HS-5 (cell line): ENCODE measurements around the gene TPM4.
"Not testable (repeated sequence)": the region's sequence is repeated elsewhere in the genome, so short reads cannot be mapped to it uniquely, and the experiment has no call there.

Experiments used
- DNase-seq: peaks from one replicate; pipeline ENCODE4 v3.0.0-alpha.2; 2012; ENCODE audit warnings: low read depth

Gene TPM4

DNA sequence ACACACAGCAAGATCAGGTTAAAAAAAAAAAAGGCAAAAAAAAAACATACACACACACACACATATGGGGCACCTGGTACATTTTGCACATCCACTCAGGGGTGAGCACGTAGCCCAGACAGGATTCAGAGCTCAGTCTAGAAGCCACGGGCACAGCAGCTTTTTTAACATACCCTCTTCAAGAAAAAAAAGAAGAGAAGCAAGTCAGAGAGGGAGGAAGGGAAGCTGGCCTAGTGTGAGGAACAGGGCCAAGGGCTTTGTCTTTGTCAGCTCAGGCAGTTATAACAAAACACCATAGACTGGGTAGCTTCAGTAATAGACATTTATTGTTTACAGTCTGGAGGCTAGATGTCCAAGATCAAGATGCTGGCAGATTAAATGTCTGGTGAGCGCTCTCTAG, 2.3 kb upstream of the TPM4 start:
- no peak for DNase-seq

DNA sequence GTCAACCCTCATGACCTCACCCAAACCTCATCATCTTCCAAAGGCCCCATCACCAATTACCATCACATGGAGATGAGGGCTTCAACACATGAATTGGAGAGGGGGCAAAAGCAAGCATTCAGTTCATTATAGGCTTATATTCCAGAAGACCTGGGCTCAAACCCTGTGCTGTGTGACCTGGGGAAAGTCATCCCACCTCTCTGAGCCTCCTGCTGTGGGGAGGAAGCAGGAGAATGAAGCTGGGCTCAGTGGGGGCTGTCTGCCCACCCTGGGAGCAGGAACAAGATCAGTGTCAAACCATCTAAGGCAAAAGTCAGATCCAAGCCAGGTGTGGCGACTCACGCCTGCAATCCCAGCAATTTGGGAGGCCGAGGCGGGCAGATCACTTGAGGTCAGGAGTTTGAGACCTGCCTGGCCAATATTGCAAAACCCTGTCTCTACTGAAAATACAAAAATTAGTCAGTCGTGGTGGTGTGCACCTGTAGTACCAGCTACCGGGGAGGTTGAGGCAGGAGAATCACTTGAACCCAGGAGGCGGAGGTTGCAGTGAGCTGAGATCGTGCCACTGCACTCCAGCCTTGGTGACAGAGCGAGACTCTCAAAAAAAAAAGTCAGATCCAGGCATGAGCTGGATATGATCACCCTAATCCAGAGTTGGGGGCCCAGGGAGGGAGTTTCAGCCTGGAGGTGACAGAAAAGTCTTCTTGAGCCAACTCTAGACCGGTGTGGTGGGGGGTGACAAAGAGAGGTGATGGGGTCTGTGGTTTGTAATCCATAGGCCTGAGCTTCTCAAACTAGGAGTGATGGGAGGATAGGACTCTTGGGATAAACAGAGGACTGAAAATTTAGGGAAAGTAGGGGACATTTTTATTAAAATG, 1.6 kb upstream of the TPM4 start:
- no peak for DNase-seq

DNA sequence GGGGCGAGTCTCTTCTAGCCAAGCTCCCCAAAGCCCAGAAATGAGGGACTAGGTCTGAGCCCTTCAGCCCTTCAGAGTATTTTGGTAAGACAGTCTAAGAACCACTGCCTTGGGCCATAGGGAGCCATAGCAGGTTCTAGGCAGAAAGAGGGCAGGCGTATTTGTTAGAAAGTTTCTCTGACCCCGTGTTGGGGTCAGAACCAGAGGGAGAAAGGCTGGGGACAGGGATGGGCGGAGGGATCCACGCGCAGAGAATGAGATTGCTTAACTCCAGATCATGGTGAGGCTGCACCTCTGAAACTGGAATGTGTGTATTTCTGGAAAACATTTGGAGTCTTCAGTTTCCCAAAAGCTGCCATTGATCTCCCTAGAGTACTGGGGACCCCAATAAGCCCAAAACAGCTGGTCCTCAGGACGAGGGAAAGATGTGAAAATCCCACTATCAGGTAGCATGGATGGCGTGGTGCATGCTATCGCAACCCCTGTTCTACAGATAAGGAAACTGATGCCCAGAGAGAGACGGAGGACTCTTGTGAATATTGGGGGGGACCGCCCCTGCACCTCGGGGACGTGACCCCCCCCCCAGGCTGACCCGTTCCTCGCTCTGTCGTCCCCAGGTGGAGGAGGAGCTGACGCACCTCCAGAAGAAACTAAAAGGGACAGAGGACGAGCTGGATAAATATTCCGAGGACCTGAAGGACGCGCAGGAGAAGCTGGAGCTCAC, 703 bp upstream of the TPM4 start:
- DNase-seq, result no peak

DNA sequence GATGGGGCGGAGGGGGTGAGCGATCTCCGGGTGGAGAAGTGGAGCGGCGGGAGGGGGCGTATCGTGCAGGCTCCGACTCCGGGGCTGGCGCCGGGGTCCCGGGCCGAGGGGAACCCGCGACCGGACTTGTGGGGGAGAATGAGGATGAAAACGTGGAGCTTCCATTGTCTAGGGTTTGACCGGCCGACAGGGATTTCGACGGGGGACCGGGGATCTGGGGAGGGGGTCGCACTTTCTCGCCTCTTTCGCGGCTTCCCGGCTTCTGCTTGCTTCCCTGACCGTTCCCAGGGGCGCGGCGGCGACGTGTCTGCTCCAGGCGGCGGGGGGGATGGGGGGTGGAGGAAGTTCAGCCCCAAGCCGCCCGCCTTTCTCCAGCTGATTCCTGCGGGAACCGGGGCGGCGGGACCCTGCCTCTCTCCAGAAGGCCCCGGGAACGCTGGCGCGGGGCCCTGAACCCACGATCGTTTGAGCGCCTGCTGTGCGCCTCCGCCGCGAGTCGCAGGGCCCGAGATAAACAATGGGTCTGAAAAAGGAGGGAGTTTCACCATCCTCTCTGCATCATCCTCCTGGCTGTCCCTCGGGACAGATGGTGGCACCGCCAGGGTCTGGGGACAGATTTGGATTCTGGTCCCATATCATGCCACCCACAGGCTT, 790 bp downstream of the TPM4 start:
- no peak for DNase-seq

DNA sequence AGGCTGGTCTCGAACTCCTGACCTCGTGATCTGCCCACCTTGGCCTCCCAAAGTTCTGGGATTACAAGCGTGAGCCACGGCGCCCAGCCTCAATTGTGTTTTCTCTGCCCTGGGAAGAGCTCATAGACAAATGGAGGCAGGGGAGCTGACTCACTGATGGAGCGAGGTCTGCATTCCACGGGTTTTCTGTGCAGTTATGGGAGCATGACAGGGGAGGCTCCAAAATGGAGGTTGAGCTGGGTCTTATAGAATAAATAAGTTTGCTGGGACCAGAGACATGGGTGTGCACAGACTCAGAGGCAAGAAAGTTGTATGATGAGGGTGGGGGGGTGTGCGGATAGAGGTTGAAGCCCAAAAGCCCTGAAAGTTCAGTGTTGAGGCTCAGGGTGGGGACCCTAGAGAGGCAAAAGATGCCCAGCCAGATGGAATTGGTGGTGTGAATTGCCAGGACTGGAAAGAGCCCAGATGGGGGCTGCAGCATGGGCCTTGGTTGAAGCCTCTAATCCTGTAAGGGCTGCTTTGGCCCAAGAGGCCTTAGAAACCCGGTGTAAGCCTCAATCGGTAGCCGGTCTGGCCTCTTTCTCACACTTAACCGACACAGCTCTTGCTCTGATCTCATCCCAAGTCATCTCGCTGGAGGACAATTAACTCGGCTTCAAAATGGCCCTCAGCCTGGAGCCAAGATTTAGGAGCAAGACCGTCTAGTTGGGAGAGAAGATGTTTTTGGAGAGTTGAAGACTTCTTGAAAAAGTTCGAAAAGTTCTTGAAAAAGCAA, 1.9 kb downstream of the TPM4 start:
- no peak for DNase-seq

DNA sequence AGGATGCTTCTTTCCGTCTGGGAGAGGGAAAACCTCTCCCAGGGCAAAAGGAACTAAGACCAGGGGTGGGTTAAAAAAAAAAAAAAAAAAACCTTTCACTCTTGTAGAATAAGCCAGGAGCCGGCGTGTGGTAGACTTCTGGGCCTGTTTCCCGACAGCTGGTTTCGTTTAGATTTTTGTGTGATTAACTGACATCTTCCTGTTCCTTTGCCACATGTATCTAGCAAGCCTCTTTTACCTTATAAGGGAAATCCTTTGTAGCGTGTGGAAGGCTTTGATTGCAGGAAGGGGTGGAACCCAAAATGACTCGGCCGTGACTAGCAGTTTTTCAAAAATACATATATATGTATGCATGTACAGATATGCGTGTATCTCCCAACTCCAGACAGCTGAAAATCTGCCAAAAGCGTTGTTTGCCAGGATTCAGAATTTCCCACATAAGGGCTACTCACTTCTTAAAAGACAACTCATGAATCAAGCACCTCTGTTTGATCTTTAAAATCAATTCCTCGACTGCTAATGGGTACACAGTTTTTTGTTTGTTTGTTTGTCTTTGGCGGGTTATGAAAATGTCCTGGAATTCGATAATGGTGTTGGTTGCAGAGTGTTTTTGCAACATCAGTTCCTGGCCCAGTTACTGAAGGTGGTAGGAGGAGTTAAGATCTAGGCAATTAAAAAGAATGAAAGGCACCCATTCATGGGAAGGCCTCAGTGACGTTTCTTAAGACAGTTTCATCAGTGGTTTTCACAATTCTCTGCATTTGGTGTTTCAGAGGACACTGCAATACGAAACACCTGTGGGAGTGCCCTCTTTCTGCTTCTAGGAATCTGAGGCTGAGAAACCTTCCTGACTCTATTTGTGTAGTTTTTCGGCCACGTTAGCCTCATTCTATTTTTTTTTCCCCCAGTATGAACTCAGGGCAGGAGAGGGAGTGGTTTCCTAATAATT, 2.7 kb downstream of the TPM4 start:
- peak; percentile 96 for DNase-seq

DNA sequence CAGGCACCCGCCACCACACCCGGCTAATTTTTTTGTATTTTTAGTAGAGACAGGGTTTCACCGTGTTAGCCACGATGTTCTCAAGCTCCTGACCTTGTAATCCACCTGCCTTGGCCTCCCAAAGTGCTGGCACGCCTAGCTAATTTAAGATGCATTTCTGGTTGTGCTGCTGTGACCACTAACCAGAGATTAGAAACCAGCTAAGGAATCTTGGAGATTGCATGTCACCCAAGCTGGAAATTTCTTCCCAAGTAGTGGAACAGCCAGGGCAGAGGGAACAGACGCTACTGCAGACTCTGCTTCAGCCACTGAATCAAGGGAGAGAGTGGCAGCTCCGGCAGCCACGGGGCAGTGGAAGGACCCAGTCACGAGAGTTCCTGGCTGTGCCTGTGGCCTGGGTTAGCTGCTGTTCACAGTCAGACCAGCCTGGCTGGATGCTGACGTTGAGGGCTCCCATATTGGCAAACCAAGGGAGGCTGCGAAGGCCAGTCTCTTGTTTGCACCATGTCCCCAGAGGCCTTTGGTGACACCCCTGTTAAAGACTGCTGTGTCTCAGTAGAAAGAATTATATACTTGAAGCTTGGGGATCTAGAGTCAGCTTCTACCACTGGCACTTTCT, 7.9 kb downstream of the TPM4 start:
- DNase-seq, result no peak

DNA sequence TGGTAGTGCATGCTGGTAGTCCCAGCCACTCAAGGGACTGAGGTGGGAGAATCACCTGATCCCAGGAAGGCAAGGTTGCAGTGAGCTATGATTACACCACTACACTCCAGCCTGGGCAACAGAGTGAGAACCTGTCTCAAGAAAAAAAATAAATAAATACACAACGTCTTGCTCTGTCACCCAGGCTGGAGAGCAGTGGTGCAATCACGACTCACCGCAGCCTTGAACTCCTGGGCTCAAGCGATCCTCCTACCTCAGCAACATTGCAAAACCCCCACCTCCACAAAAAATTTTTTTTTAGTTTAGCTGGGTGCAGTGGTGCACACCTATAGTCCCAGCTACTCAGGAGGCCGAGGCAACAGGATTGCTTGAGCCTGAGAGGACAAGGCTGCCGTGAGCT, 8.8 kb downstream of the TPM4 start:
- DNase-seq, result no peak

DNA sequence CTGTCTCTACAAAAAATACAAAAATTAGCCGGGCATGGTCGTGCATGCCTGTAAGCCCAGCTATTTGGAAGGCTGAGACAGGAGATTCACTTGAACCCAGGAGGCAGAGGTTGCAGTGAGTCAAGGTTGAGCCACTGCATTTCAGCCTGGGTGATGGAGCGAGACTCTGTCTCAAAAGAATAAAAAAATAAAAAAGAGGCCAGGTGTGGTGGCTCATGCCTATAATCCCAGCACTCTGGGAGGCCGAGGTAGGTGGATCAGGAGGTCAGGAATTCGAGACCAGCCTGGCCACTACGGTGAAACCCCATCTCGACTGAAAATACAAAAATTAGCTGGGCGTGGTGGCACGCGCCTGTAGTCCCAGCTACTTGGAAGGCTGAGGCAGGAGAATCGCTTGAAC, 11.1 kb downstream of the TPM4 start:
- DNase-seq, result not testable (repeated sequence)

DNA sequence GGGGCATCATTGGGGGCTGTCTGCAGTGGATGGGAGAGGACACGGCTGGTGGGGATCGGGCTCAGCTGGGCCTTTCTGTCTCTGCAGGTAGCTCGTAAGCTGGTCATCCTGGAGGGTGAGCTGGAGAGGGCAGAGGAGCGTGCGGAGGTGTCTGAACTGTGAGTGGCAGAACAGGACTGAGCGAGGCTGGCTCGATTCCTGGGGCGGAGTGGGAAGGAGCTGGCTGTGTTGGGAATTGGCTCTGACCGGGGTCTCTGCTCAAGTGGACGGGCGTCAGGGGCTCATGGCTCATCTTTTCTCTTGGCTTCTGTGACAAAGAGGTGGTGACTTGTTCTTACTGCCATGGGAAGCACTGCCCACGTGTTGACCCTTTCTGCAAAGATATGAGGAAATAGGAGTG, 11.6 kb downstream of the TPM4 start:
- no peak for DNase-seq

DNA sequence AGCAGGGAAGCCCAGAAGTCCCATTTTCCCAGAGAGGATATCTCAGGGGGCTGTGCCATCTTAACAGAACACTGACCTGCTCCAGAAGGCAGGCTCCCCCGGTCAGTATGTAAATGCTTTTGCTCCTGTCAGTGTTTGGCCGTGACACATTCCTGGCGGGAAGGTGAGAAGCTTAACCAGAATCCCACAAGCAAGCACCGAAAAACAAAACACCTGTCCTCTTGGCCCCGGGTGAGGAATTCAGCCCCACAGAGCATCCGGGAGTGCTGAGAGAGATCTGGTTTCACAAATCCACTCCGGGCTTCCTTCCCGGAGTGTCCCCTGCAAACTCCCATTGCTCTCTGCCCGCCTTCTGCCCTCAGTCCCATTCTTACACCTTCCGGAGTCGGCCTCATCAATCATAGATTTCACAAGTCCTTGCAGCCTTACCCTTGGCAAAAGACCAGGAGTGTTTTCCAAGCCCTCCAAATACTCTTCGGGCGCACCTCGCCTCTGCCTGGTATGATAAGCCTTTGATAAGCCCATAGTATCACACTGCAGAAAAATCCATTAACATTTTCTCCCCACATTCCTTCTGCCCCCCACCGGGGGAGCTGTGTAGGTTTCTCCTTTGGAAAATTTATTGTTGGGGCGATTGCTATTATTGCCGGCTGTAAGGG, 12.2 kb downstream of the TPM4 start:
- no peak for DNase-seq

DNA sequence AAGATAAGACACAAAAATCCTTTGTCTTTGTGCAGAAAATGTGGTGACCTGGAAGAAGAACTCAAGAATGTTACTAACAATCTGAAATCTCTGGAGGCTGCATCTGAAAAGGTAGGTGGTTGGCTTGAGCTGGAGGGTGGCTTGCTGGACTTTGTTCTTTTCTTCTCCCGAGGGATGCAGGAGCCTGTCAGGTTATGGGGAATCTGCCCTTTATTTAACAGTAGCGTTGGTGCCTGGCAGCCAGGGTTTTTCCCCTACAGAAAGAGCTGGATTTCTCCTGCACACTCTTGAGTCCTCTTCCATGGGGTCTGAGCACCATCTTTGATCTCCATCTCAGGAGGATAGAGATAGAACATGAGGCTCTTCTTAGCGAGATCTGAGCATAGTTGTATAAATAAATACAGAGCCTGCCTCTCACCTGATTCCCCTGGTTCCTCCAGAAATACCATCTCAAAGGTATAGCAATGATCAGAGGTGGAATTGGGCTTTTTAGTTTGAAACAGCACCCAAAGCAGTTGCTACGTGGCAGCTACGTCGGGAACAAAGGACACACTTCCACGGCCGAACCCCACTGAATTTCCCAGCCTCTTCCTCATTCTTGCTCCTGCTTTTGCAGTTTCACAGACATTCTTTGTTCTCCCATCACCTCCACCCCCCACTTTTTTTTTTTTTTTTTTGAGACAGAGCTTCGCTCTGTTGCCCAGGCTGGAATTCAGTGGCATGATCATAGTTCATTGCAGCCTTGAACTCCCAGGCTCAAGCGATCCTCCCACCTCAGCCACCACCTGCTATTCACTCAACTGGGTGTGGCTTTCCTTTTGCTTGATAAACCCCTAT, 12.9 kb downstream of the TPM4 start:
- DNase-seq, result no peak

DNA sequence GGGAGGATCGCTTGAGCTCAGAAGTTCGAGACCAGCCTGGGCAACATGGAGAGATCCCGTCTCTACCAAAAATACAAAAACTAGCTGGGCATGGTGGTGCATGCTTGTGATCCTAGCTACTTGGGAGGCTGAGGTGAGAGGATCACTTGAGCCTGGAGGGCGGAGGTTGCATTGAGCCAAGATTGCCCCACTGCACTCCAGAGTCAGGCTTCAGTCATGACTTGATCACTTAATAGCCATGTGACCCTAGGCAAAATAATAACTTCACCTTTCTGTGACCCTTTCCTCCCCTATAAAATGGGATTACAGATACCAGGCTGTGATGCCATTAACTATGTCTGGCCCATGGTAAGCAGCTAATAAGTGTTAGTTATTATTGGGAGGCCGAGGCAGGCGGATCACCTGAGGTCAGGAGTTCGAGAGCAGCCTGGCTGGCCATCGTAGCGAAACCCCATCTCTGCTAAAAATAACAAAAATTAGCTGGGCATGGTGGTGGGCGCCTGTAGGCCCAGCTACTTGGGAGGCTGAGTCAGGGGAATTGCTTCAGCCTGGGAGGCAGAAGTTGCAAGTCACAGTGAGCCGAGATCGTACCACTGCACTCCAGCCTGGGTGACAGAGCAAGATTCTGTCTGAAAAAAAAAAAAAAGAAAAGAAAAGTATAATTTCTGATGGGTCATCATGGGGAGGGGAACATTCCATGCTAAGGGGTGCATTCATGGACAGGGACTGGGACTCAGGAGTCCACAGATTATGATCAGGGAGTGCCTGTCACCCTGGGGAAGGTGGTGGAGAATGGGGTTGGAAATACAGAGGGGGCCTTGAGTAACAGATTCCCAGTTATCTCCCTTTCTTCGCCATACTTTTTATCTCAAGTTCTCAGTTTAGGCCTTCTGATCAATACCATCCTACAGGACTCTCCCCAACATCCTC, 15.5 kb downstream of the TPM4 start:
- DNase-seq, result no peak

DNA sequence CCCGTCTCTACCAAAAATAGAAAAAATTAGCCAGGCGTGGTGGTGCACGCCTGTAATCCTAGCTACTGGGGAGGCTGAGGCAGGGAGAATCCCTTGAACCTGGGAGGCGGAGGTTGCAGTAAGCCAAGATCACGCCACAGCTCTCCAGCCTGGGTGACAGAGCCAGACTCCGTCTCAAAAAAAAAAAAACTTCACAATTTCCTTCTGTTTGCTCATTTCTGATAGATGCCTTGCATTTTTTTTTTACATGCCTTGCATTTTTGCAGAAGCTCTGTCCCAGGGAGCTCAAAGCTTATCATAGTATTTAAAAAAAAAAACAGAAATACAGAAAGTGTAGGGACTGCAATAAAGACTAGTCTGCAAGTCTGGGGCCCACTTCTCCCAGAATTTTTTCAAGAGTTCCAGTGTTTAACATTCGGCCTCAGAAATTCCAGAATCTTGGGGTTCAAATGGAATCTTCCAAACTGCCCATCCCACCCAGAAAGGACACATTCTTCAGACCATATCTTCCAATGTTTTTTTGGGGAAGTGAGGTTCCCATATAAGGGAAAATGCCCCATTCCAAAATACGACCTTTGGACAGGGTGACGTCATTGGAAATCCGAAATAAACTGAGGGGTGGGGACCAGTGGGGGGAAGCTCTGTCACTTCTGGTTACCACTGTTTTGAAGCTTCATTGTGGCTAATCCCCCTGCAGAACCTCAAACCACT, 18.2 kb downstream of the TPM4 start:
- DNase-seq, result no peak

DNA sequence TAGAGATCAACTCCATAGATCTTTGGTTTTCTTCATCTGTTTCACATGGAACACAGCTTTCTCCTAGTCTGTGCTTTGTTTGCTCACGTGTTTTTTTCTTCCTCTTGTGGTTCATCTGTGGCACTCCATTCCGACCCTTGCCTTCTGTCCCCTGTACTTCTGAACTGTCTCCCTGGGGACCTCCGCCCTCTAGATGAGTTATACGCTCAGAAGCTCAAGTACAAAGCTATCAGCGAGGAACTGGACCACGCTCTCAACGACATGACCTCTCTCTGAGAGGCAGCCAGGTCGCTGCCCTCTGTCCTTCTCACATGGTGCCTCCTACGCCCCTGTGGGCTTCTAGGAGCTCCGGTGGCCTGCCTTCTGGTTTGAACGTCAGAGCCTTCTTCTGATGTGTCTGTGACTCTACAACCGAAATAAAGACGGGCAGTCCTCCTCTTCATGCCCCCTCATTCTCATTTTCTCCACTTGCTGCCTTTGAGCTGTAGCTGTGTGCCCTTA, 18.8 kb downstream of the TPM4 start:
- DNase-seq, result no peak

DNA sequence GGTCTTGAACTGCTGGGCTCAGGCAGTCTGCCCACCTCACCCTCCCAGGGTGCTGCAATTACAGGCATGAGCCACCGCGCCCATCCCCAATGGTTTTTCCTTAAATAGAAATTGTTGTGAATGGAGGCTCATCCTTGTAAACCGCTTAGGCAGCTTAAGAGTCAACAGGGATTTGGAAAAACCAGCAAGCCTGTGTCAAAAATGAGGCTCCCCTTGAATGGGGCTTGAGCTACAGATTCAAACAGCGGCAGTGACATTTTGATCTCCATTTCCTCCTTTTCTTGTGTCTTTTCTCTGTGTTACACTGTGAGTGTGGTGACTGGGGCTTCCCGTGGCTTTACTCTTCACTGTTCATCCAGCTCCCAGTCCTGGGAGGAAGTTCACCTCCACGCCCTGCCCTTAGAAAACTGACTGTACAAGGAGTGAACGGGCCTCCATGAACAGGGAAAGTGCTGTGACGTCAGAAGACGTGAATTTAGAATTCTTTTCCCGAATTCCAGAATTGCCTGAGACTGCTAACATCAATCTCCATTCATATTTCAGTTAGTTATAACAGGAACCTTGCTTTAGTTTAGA, 20.1 kb downstream of the TPM4 start:
- no peak for DNase-seq

DNA sequence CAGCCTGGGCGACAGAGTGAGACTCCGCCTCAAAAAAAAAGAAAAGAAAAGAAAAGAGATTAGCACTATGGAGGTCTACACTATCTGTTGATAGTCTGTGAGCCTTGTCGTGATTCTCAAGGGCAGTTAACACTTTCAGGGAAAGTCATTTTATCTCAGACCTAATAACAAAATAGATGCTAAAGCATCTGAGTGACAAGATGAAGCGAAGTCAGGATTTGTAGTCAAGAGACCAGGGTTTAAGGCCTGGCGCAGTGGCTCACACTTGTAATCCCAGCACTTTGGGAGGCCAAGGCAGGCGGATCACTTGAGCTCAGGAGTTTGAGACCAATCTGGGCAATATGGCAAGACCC, 22.1 kb downstream of the TPM4 start:
- DNase-seq, result no peak
